Suprapubic skin (tissue), 4 donors: Measurements from ENCODE around the gene CASP4.

Source experiments
- CTCF ChIP-seq, 2 donors: fragments of 200-600 bp in 1 of 2; fragments of 450-650 bp in 1 of 2; sonication (generic) in 1 of 2; IDR thresholded peaks; one replicate each; pipeline ENCODE4 v1.5.1; 2016 to 2019; ENCODE audit warnings: antibody characterized with exemption in 2 of 2, mild to moderate bottlenecking in 1 of 2, moderate library complexity in 1 of 2
- POLR2A ChIP-seq, 2 donors: fragments of 450-650 bp; IDR thresholded peaks; one replicate each; pipeline ENCODE4 v1.6.1; 2017; ENCODE audit warnings: antibody characterized with exemption in 2 of 2, mild to moderate bottlenecking in 2 of 2, moderate library complexity in 2 of 2
- POLR2AphosphoS5 ChIP-seq, 3 donors: sonication (generic); formaldehyde crosslinking; IDR thresholded peaks; one replicate each; pipeline ENCODE4 v1.6.1; 2017; ENCODE audit warnings: antibody characterized with exemption in 3 of 3

GRCh38 chr11:104970756-104971155, 2.4 kb upstream of the CASP4 start:
- no peak for TF ChIP-seq POLR2A (IDR thresholded peaks at IDR 0.05)
- no peak for TF ChIP-seq CTCF (IDR thresholded peaks at IDR 0.05)
- no peak for TF ChIP-seq POLR2AphosphoS5 (IDR thresholded peaks at IDR 0.05)
